GM18517 (cell line): ENCODE data around the gene FES.
"Not testable (repeated sequence)": the region's sequence is repeated elsewhere in the genome, so short reads cannot be mapped to it uniquely, and the experiment has no call there.

ENCODE experiments used
- ATAC-seq: cut with Tn5 transposase; IDR thresholded peaks from one replicate; pipeline ENCODE4 v1.9.1; 2021; ENCODE audit warnings: mild to moderate bottlenecking, moderate library complexity; ENCODE audit not compliant: unreplicated experiment

FES gene

DNA sequence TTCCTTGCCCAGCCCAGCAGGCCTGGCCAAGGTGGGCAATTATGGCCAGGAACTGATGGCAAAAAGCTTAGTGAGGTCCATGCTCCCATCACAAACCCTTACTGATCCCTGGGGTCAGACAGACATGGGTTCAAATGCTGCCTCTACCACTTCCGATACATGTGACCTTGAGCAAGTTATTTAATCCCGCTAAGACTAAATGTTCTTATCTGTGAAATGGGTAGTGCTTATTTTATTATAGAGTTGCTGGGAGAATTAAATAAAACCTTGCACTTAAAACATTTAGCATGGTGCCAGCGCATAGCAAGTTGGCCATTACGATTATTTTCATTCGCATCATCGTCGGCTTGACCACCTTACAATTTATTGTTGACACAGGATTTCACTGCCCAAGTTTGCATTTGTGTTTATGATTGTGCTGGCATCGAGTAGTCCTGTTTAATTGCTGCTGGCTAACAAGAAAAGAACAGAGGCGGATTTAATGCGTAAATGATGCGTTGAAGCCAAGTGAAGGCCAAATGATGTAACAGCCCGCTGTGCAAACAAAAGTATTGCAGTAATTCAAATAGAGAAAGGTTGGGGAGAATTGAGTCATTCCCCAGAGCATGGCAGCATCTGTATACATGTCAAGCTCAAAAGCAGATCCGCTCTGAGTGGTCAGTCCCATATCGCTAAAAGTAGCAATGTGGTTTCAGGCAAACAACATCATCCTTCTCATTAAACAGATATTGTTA, 23.2 kb upstream of the FES start:
- no peak for ATAC-seq

DNA sequence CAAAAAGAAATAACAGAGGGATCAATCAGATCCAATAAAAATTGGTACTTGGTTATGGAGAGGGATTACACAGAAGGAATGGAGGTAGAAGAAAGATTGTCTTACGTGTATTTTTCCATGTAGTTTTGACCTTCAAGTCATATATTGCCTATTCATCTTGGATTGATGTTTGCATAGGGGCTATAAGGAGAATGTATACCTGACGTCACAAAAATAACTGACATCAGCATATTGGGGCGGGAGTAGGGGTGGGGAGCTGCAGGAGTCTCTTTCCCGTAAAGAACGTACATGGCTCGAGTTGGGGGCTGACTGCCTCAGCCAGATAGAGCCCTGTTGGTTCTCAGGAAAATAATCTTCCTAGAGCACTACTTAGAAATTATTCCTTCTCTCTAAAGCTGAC, 21.8 kb upstream of the FES start:
- no peak for ATAC-seq

DNA sequence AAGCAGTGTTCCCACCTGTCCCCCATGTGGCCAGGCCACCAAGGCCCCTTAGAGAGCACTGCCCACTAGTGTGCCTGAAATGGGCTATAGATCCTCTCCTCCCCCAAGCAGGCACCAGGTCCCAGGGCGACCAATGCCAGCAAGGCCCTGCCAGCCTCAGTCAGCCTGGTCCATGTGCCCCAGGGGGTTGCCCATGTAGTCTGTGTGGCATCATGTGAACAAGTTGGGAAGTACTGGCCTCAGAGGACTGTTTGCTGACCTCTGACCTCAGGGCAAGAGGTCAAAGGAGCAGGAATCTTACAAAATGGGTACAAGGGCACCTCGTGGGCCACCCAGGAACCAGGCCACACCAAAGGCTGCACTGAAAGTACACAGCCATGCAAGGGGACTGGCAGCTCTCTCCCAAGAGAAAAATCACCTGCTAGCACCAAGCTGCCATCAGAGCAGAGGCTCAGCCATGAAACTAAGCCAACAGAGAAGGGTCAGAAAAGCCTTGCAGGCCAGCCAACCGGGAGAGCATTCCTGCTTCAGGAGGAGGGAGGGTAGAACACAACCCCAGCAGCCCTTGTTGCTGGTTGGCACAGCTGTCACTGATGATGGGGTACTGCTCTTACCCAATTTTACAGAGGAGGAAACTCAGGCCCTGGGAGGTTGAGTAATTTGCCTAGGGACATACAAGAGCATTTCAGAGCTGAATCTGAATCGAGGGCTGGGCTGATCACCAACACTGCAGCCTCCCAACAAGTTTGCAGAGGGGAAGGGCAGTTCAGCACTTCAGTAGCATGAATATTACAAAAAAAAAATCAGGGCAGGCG, 21.1 kb upstream of the FES start:
- ATAC-seq, result no peak

DNA sequence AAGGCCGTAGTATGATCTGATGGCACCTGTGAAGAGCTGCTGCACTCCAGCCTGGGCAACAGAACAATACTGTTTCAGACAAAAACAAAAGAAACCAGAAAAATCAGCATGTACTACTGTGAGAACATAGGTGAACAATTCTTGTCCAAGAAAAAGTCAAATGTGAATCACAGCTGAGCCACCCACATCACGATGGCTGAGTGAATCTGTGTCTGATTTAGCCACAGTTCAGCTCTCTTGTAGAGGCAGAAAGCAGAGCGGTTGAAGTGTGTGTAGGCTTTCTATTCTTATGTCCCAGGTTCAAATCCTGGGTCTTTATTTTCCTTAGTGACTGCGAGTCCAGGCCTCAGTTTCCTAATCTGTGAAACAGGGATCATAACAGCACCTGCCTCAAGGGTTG, 20.3 kb upstream of the FES start:
- ATAC-seq, result no peak

GRCh38 chr15:90864507-90864906, 19.8 kb upstream of the FES start:
- no peak for ATAC-seq

GRCh38 chr15:90865702-90866101, 18.6 kb upstream of the FES start:
- no peak for ATAC-seq

DNA sequence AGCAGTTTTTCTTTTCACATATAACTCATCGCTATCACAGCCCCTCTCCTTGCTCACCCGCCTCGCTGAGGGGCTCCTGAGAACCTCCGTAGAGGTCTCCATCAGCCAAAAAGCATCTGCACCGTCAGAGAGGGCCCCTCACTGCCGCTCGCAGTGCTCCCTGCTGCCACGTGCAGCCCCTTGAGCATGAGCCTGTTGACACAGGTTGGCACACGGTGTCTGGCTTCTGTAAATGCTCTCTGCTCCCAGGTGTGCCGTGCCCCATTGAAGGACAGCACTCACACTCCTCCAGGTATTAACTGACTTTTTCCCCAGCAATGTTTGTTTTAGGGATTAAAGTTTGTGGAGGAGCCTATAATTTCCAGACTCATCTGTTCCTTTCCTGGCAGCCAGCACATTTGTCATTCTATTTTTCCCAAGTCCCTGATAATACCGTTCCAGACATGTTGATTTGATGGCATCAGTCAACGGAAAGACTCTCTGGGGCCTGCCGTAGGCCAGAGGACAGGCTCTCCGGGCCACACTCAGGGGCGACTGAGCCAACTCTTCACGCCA, 18.1 kb upstream of the FES start:
- ATAC-seq, result no peak

DNA sequence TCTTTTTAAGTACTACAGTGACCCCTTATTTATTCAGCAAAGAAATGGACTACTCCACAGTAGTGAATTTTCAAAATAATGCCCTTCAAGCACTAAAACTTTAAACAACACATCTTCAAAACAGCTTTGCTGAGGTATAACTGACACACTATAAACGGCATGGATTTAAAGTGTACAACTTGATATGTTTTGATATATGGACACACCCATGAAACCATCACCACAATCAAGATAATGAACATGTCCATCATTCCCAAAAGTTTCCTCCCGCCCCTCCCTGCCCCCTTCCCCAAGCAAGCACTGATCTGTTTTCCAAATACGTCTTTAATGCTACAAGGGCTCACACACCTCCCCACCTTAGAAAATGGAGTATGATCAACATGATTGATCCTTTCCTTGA, 17.5 kb upstream of the FES start:
- no peak for ATAC-seq

DNA sequence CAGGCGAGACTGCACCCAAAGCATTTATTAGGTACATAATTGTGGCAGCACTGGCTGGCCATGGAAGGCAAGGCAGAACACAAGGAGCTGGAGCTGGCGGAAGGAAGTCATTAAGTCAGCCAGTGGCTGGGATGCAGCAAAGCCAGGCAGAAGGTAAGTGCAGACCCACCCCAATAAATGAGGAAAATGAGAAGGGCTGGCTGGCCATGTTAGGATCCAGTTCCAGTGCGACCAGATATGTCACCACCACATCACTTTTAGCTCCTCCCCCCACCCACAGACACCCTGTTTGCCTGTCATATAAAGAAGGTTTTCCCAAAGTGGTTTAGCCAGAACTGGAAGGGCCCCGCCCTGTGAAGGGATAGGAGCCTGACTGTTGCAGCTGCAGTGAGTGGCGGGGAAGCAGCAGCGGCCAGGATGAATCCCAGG, 16.0 kb upstream of the FES start, which contains the start of gene FURIN:
TSS of gene FURIN (plus strand) at position 328 of the 429 bp plus-strand sequence. CDS start 7,153 bp downstream, outside the sequence.
- no peak for ATAC-seq

DNA sequence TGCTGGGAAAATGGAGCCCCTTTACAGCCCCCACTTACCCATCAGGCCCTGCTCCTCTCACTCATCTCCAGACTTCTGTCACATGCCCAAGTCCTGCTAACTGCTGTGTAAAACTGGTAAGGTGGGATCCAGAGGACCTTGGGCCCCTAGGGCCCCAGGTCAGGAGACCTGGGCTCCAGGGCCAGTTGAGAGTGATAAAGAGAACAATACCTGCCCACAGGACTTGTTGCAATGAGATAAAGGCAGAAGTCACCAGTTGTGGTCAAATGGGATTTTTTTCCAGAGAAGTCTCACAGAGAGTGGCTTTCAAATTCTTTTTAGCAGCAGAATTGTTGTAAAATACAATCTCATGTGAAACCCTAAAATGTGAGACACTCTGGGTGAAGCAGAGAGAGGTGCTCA, 15.2 kb upstream of the FES start:
- ATAC-seq, result no peak

DNA sequence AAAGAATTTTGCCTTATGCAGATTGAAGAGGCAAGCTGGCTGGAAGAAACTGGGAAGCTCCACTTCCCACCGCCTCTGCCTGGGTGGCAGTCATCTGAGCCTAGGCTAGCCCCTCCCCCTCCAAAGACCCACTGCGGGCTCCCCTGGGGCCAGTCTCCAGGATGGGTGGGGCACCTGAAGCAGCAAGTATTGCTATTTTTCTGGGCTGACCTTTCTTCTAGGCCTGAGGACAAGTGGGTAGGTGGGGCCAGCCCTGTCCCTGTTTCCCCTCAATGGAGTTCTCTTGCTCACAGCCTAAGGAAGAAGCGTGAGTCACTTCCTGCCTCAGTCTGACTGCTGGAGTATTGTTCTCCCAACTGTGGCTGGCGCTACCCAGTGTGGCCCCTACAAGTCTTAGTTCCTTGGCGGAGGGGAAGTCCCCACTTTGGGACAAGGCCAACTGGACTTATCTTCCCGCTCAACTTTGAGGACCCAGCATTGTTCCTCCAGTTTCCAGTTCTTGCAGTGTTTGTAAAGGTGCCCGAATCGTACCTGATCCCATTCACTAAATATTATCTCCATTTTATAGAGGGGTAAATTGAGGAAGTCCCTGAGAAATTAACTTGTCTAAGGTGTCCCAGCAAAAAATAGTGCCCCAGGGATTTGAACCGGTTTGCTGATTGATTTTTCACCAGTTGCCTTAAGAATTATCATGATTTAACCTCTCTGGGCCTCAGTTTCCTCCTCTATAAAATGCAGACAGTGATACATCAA, 14.5 kb upstream of the FES start:
- ATAC-seq, result no peak

- ATAC-seq, result no peak
Measured at GRCh38 chr15:90870354-90871138, 13.8 kb upstream of the FES start.

DNA sequence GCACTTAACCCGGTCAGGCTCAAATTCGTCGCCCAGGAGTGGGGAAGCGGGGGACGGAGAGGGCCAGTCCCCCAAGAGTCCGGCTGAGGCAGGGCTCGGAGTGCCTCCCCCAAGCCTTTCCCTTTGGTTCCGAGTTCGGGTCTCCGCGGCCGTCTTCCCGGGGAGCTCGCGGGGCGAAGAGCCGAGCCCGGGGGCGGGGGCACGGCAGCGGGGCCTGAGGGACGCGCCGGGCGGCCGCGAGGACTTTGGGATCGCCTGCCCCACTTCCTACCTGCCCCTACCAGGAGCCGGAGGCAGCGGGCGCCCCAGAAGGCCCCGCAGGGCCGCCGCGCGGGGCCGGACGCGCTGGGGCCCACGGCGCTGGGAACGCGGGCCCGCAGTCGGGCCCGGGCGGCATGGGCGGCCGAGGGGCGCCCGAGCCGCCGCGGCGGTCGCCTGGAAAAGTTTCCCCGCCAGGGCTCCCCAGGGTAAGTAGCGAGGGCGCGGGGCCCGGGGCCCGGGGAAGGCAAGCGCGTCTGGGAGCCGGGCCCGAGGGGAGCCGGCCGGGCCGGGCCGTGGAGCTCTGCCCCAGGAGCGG, 13.1 kb upstream of the FES start:
- ATAC-seq, result no peak

DNA sequence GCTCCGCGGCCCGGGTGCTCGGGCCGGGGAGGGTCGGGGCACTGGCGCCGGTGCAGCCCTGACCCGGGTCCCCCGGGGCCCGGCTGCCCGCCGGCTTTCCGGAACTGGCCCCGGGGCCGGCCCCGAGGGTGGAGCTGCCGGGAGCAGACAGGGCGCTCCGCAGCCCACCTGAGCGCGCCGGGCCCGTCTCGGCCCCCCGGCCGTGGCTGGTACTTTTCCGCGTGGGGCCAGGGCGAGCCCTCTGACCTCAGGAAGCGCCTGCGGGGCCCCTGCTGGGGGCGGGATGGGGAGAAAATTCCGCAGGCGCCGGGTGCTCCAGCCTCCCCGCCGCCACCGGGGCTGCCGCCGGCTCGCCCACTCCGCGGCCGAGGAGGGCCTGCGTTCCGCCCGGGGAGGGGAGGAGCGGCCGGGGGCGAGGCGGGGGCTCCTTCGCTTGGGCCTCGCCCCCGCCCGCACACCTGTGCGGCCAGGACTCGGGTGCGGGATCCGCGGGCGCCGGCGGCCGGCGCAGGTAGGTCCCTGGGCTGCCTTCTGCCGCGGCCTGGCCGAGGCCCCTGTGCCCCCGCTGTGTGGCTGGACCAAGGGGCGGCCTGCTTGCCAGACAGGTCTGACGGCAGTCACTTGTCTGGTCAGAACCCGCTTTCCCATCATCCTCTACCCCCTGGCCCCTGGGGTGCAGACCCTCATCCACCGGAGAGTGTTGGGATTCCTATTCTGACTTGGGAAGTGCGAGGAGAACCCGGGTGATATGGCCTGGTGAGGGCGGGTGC, 12.4 kb upstream of the FES start:
- no peak for ATAC-seq

- ATAC-seq, result no peak
Measured at GRCh38 chr15:90872486-90873184, 11.7 kb upstream of the FES start.

DNA sequence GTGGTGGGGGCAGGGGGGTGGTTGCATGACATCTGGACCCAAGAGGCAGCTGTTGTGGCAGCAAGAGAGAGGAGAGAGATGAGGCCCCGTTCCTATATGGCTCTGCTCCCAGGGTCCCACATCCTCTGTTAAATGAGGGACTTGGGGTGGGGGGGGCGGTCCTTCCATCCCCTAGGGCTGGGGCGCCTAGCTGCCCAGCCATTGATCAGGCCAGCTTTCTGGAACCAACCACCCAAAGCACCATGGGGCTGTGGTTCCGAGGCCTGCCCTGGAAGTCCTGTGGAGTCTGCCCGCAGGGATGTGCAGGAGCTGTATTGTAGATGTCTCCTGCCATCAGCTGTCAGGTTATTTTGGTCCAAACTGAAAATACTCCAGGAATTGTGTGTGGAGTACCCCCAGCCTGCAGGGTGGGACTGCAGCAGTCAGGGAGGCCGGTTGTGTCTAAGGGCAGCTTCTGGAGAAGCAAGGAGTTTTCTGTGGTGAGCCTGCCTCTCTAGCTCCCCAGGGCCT, 10.8 kb upstream of the FES start:
- ATAC-seq, result no peak

DNA sequence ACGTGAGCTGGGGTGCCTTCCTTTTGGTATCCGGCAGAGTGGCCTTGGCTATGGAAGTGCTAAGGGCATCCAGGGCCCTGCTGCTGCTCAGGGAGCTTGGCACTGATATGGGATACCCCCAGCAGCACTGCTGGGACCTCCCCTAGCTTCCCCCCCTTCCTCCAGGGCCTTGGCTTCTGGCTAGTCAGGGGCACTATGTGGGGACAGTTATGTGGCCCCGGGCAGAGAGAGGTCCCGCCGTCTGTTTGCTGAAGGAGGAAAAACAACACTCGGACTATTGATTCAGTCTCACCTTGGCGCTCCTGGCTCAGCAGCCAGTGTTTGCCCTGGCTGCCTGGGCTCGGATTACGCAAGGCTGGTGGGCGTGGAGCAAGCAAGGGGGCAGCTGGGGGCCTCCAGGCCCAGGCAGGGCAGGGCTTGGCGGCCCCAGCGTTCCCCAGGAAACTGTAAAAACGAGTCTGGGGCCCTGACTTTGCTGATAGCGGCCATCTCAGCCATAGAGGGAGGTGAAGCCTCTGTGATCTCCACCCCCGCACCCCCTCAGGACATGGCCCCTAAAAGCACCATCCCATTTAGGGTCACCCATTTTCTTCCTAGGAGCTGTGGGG, 10.2 kb upstream of the FES start:
- no peak for ATAC-seq

- ATAC-seq, result not testable (repeated sequence)
Measured at GRCh38 chr15:90874986-90875385, 9.3 kb upstream of the FES start.
